Upper lobe of left lung (tissue), 4 donors: ENCODE data around the gene MINPP1.

Experiments
- EP300 ChIP-seq, 4 donors: sonication (generic); formaldehyde crosslinking; IDR thresholded peaks; one replicate each; pipeline ENCODE4 v1.5.1; 2017; ENCODE audit warnings: antibody characterized with exemption in 4 of 4, control low read depth in 2 of 4
- POLR2A ChIP-seq, 4 donors: fragments of 450-650 bp; IDR thresholded peaks; one replicate each; pipeline ENCODE4 v1.5.1; 2016 to 2017; ENCODE audit warnings: antibody characterized with exemption in 4 of 4, mild to moderate bottlenecking in 2 of 4
- TF ChIP-seq, protein P1 (sequence below), 6 experiments: fragments of 450-650 bp in 4 of 6; fragments of 200-600 bp in 2 of 6; sonication (generic) in 2 of 6; IDR thresholded peaks; one replicate each; pipeline ENCODE4 v1.5.1; 2016 to 2019; ENCODE audit warnings: antibody characterized with exemption in 6 of 6

DNA sequence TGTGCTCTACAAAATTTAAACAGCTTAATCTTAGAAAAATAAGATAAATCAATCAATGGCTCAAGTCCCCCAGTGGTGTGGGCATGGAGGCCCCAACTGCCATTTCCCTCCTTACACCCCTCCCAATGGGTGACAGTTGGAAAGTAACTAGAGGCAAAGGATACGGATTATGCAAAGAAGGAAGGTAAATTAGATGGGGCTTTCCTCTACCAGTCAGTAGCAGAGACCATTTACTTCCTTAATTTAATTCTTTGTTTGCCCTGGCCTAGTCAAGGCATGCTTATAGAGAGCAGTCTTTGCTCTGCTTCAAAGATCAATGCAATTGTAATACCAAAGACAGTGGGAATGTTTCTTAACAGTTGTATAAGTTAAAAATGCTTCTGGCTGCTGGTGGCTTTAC lies 91.7 kb downstream of the MINPP1 start:
- TF ChIP-seq, protein P1, sequence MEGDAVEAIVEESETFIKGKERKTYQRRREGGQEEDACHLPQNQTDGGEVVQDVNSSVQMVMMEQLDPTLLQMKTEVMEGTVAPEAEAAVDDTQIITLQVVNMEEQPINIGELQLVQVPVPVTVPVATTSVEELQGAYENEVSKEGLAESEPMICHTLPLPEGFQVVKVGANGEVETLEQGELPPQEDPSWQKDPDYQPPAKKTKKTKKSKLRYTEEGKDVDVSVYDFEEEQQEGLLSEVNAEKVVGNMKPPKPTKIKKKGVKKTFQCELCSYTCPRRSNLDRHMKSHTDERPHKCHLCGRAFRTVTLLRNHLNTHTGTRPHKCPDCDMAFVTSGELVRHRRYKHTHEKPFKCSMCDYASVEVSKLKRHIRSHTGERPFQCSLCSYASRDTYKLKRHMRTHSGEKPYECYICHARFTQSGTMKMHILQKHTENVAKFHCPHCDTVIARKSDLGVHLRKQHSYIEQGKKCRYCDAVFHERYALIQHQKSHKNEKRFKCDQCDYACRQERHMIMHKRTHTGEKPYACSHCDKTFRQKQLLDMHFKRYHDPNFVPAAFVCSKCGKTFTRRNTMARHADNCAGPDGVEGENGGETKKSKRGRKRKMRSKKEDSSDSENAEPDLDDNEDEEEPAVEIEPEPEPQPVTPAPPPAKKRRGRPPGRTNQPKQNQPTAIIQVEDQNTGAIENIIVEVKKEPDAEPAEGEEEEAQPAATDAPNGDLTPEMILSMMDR (IDR thresholded peaks at IDR 0.05): no peak
- TF ChIP-seq POLR2A (IDR thresholded peaks at IDR 0.05) (no peak), EP300 (IDR thresholded peaks at IDR 0.05) (no peak)
